T-helper 17 cell (primary cell): Measurements from ENCODE around the gene AMMECR1. TPM values are rescaled to one million over a fixed set of nuclear protein-coding genes. Genes with fewer than 3 reads are reported as not detected.

ENCODE experiments used
- ATAC-seq: fragments of 150-1000 bp; cut with Tn5 transposase; 2 replicates; pipeline ENCODE4 v1.10.0; 2021; ENCODE audit warnings: mild to moderate bottlenecking, moderate library complexity
- DNase-seq, 3 donors: peaks; one replicate each; pipeline versions ENCODE4 v3.0.0 to v3.0.0-alpha.2; 2020 to 2021
- H3K9me3 ChIP-seq: one replicate; pipeline ENCODE4 v1.7.0; 2013; ENCODE audit warnings: low read length, mild to moderate bottlenecking; ENCODE audit not compliant: control insufficient read depth, poor library complexity, severe bottlenecking
- H3K27ac Mint-ChIP-seq: one replicate; pipeline ENCODE4 v1.8.0; 2022; ENCODE audit warnings: mild to moderate bottlenecking, moderate library complexity, mixed read lengths
- H3K27me3 Mint-ChIP-seq: one replicate; pipeline ENCODE4 v1.8.0; 2022; ENCODE audit warnings: mixed read lengths
- H3K36me3 Mint-ChIP-seq: one replicate; pipeline ENCODE4 v1.8.0; 2022; ENCODE audit warnings: low read depth, mixed read lengths
- H3K4me1 Mint-ChIP-seq: one replicate; pipeline ENCODE4 v1.8.0; 2022; ENCODE audit warnings: mild to moderate bottlenecking, mixed read lengths
- H3K4me3 Mint-ChIP-seq: one replicate; pipeline ENCODE4 v1.8.0; 2022; ENCODE audit warnings: mild to moderate bottlenecking, moderate library complexity, mixed read lengths
- total RNA-seq, 4 donors: library from RNA in 2 of 4; stranded (reverse) in 2 of 4; gene quantifications; one replicate each; pipeline ENCODE4 v1.2.3 and lab custom pipeline; 2022 to 2026

AMMECR1 gene
- total RNA-seq, 2 donors from 2014 or later, result 15.4 to 17.4 TPM

DNA sequence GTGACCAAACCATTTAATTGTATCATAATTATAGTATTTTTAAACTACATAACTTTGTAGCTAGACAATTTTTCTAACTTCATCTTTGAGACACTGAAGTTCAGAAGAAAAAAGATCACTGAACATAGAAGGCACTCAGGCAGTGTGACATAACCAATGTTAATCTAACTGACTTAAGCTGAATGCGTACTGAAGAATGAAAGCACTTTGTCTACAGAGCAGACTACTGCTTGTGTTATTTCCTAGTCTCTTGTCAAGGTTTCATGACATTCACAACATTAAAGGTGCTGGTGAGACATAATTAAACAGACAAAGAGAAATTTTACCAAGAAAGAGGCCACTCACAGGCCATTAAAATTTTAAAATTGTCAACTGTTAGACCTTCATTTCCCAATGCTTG, 13.5 kb downstream of the AMMECR1 start:
- Mint-ChIP-seq H3K4me3 (no peak overlapping the region), H3K27me3 (no peaks in the 10 kb centered on the region), H3K36me3 (no peaks in the 10 kb centered on the region), H3K4me1 (peaks cover 12% of the 10 kb centered on the region), H3K27ac (peak overlapping the region; percentile 27)
- no peaks in the 10 kb centered on the region for H3K9me3 ChIP-seq
- ATAC-seq (no peak), DNase-seq (no peak)

GRCh38 chrX:110302975-110303374, 14.9 kb downstream of the AMMECR1 start:
- Mint-ChIP-seq H3K36me3 (no peaks in the 10 kb centered on the region), H3K4me3 (no peak overlapping the region), H3K27me3 (no peaks in the 10 kb centered on the region), H3K4me1 (peaks cover 8% of the 10 kb centered on the region), H3K27ac (no peak overlapping the region)
- no peaks in the 10 kb centered on the region for H3K9me3 ChIP-seq
- ATAC-seq (no peak), DNase-seq (no peak)

DNA sequence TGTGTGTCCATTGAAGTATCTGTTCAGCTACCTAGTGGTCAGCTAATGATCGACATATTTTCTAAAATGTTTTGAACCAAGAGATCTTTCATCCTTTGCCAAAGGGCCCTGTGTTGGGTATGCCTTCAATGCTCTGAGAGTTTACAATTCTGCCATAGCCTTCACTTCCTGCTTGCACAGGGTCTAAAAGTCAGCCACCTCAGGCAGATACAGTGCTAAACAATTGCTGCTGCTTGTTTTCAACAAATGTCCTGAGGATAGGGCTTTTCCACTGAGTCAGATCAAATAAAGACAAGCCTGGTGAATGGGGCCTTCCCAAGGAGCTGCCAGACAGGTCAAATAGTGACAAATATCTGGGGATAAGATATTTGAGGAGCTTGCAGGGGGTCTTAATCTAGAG, 16.7 kb downstream of the AMMECR1 start:
- no peak overlapping the region for H3K4me3 Mint-ChIP-seq

GRCh38 chrX:110294087-110294486, 23.8 kb downstream of the AMMECR1 start:
- Mint-ChIP-seq H3K4me3 (no peak overlapping the region), H3K27ac (no peak overlapping the region), H3K36me3 (no peaks in the 10 kb centered on the region), H3K27me3 (no peaks in the 10 kb centered on the region), H3K4me1 (peaks cover 7% of the 10 kb centered on the region)
- DNase-seq (no peak), ATAC-seq (no peak)
- H3K9me3 ChIP-seq, result no peaks in the 10 kb centered on the region

More for the DNA sequence above, 16.7 kb downstream of the AMMECR1 start:
- Mint-ChIP-seq H3K36me3 (no peaks in the 10 kb centered on the region), H3K27ac (no peak overlapping the region), H3K4me1 (peaks cover 8% of the 10 kb centered on the region), H3K27me3 (no peaks in the 10 kb centered on the region)
- ATAC-seq (no peak), DNase-seq (no peak)
- H3K9me3 ChIP-seq, result no peaks in the 10 kb centered on the region

- no peak for ATAC-seq
- Mint-ChIP-seq H3K27me3 (no peaks in the 10 kb centered on the region), H3K36me3 (no peaks in the 10 kb centered on the region), H3K27ac (no peak overlapping the region), H3K4me1 (peaks cover 11% of the 10 kb centered on the region), H3K4me3 (no peak overlapping the region)
- no peaks in the 10 kb centered on the region for H3K9me3 ChIP-seq
- DNase-seq, result no peak
These were observed 24.2 kb downstream of the AMMECR1 start for GRCh38 chrX:110293658-110294057.

DNA sequence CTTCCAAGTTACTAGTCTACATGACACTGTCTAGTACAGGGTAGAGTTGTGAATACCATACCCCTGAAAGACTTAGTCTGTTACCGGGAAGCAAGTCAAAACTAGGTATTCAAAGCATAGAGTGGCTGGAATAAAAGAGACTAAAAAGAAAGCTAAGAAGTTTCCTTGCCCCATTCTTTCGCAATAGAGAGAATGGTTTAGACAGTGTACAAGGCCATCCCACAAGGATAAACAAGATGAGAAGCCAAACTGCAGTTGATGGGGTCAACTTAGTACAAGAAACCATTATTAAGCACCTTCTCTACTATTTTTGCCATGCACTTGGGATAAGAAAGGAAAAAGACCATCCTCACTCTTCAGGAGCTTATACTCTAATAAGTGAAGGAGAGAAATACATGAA, 30.3 kb downstream of the AMMECR1 start:
- no peak for ATAC-seq
- Mint-ChIP-seq H3K27me3 (no peaks in the 10 kb centered on the region), H3K27ac (no peak overlapping the region), H3K4me3 (no peak overlapping the region), H3K36me3 (no peaks in the 10 kb centered on the region), H3K4me1 (peaks cover 12% of the 10 kb centered on the region)
- DNase-seq, result no peak
- no peaks in the 10 kb centered on the region for H3K9me3 ChIP-seq

DNA sequence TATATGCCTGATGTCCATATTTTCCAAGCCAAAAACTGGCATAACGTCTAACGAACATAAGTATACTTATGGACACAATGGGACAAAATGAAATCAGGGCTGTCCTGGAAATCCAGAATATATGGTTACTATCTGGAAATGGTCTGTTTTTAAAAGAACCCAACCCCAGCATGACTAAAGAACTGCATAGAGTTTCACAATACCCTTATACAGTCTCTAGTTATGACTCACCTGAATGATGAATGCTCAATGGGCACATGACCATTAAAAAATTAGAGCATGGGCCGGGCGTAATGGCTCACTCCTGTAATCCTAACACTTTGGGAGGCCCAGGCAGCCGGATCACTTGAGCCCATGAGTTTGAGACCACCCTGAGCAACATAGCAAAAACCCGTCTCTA, 31.8 kb downstream of the AMMECR1 start:
- DNase-seq (no peak), ATAC-seq (no peak)
- H3K36me3 Mint-ChIP-seq, result no peaks in the 10 kb centered on the region
- no peak overlapping the region for H3K27ac Mint-ChIP-seq
- H3K9me3 ChIP-seq, result no peaks in the 10 kb centered on the region
- peaks cover 13% of the 10 kb centered on the region for H3K4me1 Mint-ChIP-seq
- no peaks in the 10 kb centered on the region for H3K27me3 Mint-ChIP-seq
- H3K4me3 Mint-ChIP-seq, result no peak overlapping the region

DNA sequence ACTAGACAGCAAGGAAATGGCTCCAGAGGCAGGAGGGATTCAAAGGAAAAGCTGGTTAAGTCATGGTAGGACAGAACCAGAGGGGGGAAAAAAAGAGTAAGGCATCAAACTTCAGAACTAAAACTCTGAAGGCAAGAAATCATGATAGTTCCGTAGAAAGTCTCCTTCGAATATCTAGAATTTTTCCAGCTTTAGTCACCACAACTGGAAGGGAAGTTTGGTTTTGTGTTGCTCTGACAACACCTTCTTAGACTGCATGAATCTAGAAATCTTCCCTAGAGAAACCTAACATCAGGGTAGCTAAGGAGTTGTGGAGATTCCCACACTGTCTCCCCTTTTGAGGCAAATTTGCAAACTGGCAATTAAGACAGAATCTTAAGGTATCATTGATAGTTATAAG, 33.7 kb downstream of the AMMECR1 start:
- H3K27ac Mint-ChIP-seq, result no peak overlapping the region
- H3K4me3 Mint-ChIP-seq, result no peak overlapping the region
- ATAC-seq (no peak), DNase-seq (no peak)
- H3K27me3 Mint-ChIP-seq, result no peaks in the 10 kb centered on the region
- H3K9me3 ChIP-seq, result no peaks in the 10 kb centered on the region
- peaks cover 9% of the 10 kb centered on the region for H3K4me1 Mint-ChIP-seq
- no peaks in the 10 kb centered on the region for H3K36me3 Mint-ChIP-seq

- Mint-ChIP-seq H3K36me3 (no peaks in the 10 kb centered on the region), H3K4me1 (peaks cover 10% of the 10 kb centered on the region), H3K27ac (no peak overlapping the region), H3K4me3 (no peak overlapping the region), H3K27me3 (no peaks in the 10 kb centered on the region)
- DNase-seq, result no peak
- no peak for ATAC-seq
- no peaks in the 10 kb centered on the region for H3K9me3 ChIP-seq
These were observed 35.0 kb downstream of the AMMECR1 start for GRCh38 chrX:110282922-110283321.

GRCh38 chrX:110281377-110281776, 36.5 kb downstream of the AMMECR1 start:
- no peak overlapping the region for H3K4me3 Mint-ChIP-seq
- no peak for ATAC-seq

DNA sequence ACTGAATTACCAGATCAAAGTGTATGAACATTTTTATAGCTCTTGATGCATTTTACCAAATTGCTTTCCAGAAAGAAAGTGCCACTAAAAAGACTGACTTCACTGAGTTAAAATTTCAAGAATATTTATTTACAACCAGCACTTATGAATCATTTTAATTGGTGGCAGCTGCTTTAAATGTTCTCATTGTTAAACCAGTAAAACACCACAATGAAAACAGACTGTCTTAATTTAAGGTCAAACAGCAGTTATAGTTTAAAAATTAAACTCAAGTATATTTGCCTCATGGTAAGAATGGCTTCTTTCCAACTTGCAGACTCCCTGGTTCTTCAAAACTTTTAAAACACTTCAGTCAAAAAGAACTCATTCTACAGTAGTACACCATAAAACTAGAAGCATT, 36.9 kb downstream of the AMMECR1 start:
- ATAC-seq (no peak), DNase-seq (no peak)
- H3K27me3 Mint-ChIP-seq, result no peaks in the 10 kb centered on the region
- no peaks in the 10 kb centered on the region for H3K9me3 ChIP-seq
- H3K36me3 Mint-ChIP-seq, result peaks cover under 1% of the 10 kb centered on the region
- H3K4me1 Mint-ChIP-seq, result peaks cover 10% of the 10 kb centered on the region
- no peak overlapping the region for H3K4me3 Mint-ChIP-seq
- H3K27ac Mint-ChIP-seq, result no peak overlapping the region

More at GRCh38 chrX:110281377-110281776, 36.5 kb downstream of the AMMECR1 start:
- peaks cover 10% of the 10 kb centered on the region for H3K4me1 Mint-ChIP-seq
- H3K9me3 ChIP-seq, result no peaks in the 10 kb centered on the region
- H3K27me3 Mint-ChIP-seq, result no peaks in the 10 kb centered on the region
- H3K36me3 Mint-ChIP-seq, result no peaks in the 10 kb centered on the region
- DNase-seq, result no peak
- H3K27ac Mint-ChIP-seq, result no peak overlapping the region

GRCh38 chrX:110277609-110278008, 40.3 kb downstream of the AMMECR1 start:
- H3K27ac Mint-ChIP-seq, result no peak overlapping the region
- H3K9me3 ChIP-seq, result no peaks in the 10 kb centered on the region
- peaks cover 2% of the 10 kb centered on the region for H3K36me3 Mint-ChIP-seq
- H3K4me3 Mint-ChIP-seq, result no peak overlapping the region
- peaks cover 10% of the 10 kb centered on the region for H3K4me1 Mint-ChIP-seq
- DNase-seq (no peak), ATAC-seq (no peak)
- H3K27me3 Mint-ChIP-seq, result no peaks in the 10 kb centered on the region

DNA sequence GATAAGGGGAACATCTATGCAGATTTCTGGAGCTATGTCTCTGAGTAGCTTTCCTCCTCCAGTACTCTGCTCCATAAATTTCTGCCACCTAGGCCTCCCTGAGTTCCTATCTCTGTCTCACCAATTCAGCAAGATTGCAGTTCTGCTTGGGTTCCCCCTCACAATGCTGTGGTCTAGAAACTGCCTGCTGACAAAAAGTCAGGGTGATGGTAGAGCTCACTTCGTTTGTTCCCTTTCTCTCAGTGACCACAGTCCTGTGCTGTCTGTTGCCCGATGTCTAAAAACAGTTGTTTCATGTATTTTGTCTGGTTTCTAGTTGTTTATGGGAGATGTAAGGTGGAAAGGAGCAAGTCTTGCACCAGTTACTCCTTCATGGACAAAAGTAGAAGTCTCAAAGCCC, 41.1 kb downstream of the AMMECR1 start:
- no peak overlapping the region for H3K27ac Mint-ChIP-seq
- H3K36me3 Mint-ChIP-seq, result peaks cover 2% of the 10 kb centered on the region
- ATAC-seq (no peak), DNase-seq (no peak)
- H3K27me3 Mint-ChIP-seq, result no peaks in the 10 kb centered on the region
- no peaks in the 10 kb centered on the region for H3K9me3 ChIP-seq
- H3K4me1 Mint-ChIP-seq, result peaks cover 10% of the 10 kb centered on the region
- no peak overlapping the region for H3K4me3 Mint-ChIP-seq

DNA sequence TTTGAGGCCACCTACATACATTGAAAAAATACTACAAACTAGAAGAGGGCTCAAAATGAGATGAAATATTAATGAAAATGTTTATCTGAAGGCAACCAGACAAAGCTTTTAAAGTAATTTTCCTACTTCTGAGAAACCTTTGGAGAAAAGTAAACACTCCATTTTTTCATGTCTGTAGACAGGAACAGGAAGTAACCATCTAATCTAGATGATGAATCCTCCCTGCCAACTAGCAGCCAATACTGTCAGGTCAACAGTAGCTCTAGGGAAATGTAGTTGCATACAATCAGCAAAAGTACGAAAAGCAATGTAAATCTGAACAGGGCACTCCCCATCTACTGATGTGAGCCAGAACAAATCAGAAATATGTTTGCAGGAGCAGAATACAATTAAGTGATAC, 49.0 kb downstream of the AMMECR1 start:
- H3K27me3 Mint-ChIP-seq, result no peaks in the 10 kb centered on the region
- DNase-seq (no peak), ATAC-seq (peak; percentile 57)
- peak overlapping the region; percentile 82 for H3K27ac Mint-ChIP-seq
- H3K4me3 Mint-ChIP-seq, result no peak overlapping the region
- no peaks in the 10 kb centered on the region for H3K9me3 ChIP-seq
- H3K36me3 Mint-ChIP-seq, result no peaks in the 10 kb centered on the region
- H3K4me1 Mint-ChIP-seq, result peaks cover 27% of the 10 kb centered on the region
